ENCODE data around the gene OR8J3. TPM values are rescaled to one million over a fixed set of nuclear protein-coding genes. Genes with fewer than 3 reads are reported as not detected.

OR8J3 gene
- total RNA-seq, 4 donors from 2014 or later = not detected

- no peak for DNase-seq (ENCODE audit: low spot score in 2 of 2)
- H3K36me3 ChIP-seq = no peaks in the 10 kb centered on the region
- TF ChIP-seq POLR2A (IDR thresholded peaks at IDR 0.05) (no peak), EP300 (IDR thresholded peaks at IDR 0.05) (no peak)
- TF ChIP-seq, protein P1, sequence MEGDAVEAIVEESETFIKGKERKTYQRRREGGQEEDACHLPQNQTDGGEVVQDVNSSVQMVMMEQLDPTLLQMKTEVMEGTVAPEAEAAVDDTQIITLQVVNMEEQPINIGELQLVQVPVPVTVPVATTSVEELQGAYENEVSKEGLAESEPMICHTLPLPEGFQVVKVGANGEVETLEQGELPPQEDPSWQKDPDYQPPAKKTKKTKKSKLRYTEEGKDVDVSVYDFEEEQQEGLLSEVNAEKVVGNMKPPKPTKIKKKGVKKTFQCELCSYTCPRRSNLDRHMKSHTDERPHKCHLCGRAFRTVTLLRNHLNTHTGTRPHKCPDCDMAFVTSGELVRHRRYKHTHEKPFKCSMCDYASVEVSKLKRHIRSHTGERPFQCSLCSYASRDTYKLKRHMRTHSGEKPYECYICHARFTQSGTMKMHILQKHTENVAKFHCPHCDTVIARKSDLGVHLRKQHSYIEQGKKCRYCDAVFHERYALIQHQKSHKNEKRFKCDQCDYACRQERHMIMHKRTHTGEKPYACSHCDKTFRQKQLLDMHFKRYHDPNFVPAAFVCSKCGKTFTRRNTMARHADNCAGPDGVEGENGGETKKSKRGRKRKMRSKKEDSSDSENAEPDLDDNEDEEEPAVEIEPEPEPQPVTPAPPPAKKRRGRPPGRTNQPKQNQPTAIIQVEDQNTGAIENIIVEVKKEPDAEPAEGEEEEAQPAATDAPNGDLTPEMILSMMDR (IDR thresholded peaks at IDR 0.05) = no peak
Measured at GRCh38 chr11:56103210-56103737, 36.7 kb downstream of the OR8J3 start, which contains the start of gene OR8H2. Gene OR8H2, plus strand, starts transcription at chr11:56103687. Its CDS starts 1,356 bp downstream, at chr11:56105043.

GRCh38 chr11:56093008-56093407 is 47.0 kb downstream of the OR8J3 start, which contains the start of gene OR8I2:
Gene OR8I2, plus strand, starts transcription at chr11:56093308. Its CDS starts 0 bp downstream, at chr11:56093308.
- Histone ChIP-seq H3K4me1 (no peaks in the 10 kb centered on the region), H3K9me3 (no peaks in the 10 kb centered on the region), H3K4me3 (no peak within 1 kb of the TSS), H3K27me3 (no peaks in the 10 kb centered on the region), H3K27ac (no peak within 1 kb of the TSS), H3K36me3 (no peaks in the 10 kb centered on the region)
- DNase-seq (ENCODE audit: low spot score in 2 of 2) = no peak
- TF ChIP-seq EP300 (IDR thresholded peaks at IDR 0.05) (no peak), POLR2AphosphoS5 (IDR thresholded peaks at IDR 0.05) (no peak), POLR2A (IDR thresholded peaks at IDR 0.05) (no peak)
- TF ChIP-seq, protein P1 (IDR thresholded peaks at IDR 0.05) = no peak
- 71% methylated on average over 3 of the region's 3 CpGs for WGBS

More at GRCh38 chr11:56103210-56103737, 36.7 kb downstream of the OR8J3 start, which contains the start of gene OR8H2:
- Histone ChIP-seq H3K27ac (no peak within 1 kb of the TSS), H3K9me3 (no peaks in the 10 kb centered on the region), H3K27me3 (no peaks in the 10 kb centered on the region), H3K4me3 (no peak within 1 kb of the TSS), H3K4me1 (no peaks in the 10 kb centered on the region)

GRCh38 chr11:56089697-56090096 is 50.3 kb downstream of the OR8J3 start:
- DNase-seq (ENCODE audit: low spot score in 2 of 2) = no peak
- WGBS = 90% methylated on average over 3 of the region's 3 CpGs
- TF ChIP-seq POLR2A (IDR thresholded peaks at IDR 0.05) (no peak), EP300 (IDR thresholded peaks at IDR 0.05) (no peak), POLR2AphosphoS5 (IDR thresholded peaks at IDR 0.05) (no peak)
- TF ChIP-seq, protein P1 (IDR thresholded peaks at IDR 0.05) = no peak
- no peak overlapping the region for H3K4me3 ChIP-seq
- no peak overlapping the region for H3K27ac ChIP-seq
- H3K27me3 ChIP-seq = no peaks in the 10 kb centered on the region
- no peaks in the 10 kb centered on the region for H3K36me3 ChIP-seq
- no peaks in the 10 kb centered on the region for H3K9me3 ChIP-seq
- no peaks in the 10 kb centered on the region for H3K4me1 ChIP-seq

Other genes starting within 250 kb of the OR8J3 start
- gene OR5W2, start 225.6 kb downstream of the OR8J3 start, total RNA-seq = not detected
- gene OR5I1, start 203.8 kb downstream of the OR8J3 start, total RNA-seq = not detected
- not detected for gene OR10AG1, start 170.3 kb downstream of the OR8J3 start, total RNA-seq
- not detected for gene OR5F1, start 145.6 kb downstream of the OR8J3 start, total RNA-seq
- gene OR5AS1, start 112.5 kb downstream of the OR8J3 start, total RNA-seq = not detected
- gene OR8I2, start 46.9 kb downstream of the OR8J3 start, total RNA-seq = not detected
- not detected for gene OR8H2, start 36.5 kb downstream of the OR8J3 start, total RNA-seq
- not detected for gene OR8H3, start 17.8 kb downstream of the OR8J3 start, total RNA-seq
- not detected for gene OR8K5, start 20.1 kb upstream of the OR8J3 start, total RNA-seq
- gene OR5J2, start 36.4 kb upstream of the OR8J3 start, total RNA-seq = not detected
- not detected for gene OR5T2, start 94.1 kb upstream of the OR8J3 start, total RNA-seq
- gene OR5T3, start 112.1 kb upstream of the OR8J3 start, total RNA-seq = not detected
- gene OR5T1, start 134.0 kb upstream of the OR8J3 start, total RNA-seq = not detected
- not detected for gene OR8H1, start 152.1 kb upstream of the OR8J3 start, total RNA-seq
- gene OR8K3, start 174.9 kb upstream of the OR8J3 start, total RNA-seq = not detected
- not detected for gene OR8K1, start 205.8 kb upstream of the OR8J3 start, total RNA-seq
- gene OR8J1, start 214.1 kb upstream of the OR8J3 start, total RNA-seq = not detected
- gene OR8U1, start 235.4 kb upstream of the OR8J3 start, total RNA-seq = not detected

Measured in suprapubic skin (tissue), 4 donors.